IPS-NIHi7 (cell line): ENCODE data around the gene MTHFD1L.
"Not testable (repeated sequence)": the region's sequence is repeated elsewhere in the genome, so short reads cannot be mapped to it uniquely, and the experiment has no call there.

Experiments used
- DNase-seq: peaks from one replicate; pipeline ENCODE4 v3.0.0; 2012; ENCODE audit warnings: mixed read lengths; ENCODE audit errors: extremely low spot score

MTHFD1L gene

GRCh38 chr6:151123641-151124040 is 258.1 kb downstream of the MTHFD1L start:
- DNase-seq = not testable (repeated sequence)

- not testable (repeated sequence) for DNase-seq
Observed at GRCh38 chr6:151125242-151125641, 259.7 kb downstream of the MTHFD1L start.

- DNase-seq = not testable (repeated sequence)
Observed at GRCh38 chr6:151125651-151126416, 260.3 kb downstream of the MTHFD1L start.

- not testable (repeated sequence) for DNase-seq
Observed at GRCh38 chr6:151126417-151126724, 260.9 kb downstream of the MTHFD1L start.

GRCh38 chr6:151127133-151127798 is 261.8 kb downstream of the MTHFD1L start:
- not testable (repeated sequence) for DNase-seq

- no peak for DNase-seq
Observed at GRCh38 chr6:151128763-151129370, 263.4 kb downstream of the MTHFD1L start.

- DNase-seq = no peak
Observed at GRCh38 chr6:151130329-151130728, 264.8 kb downstream of the MTHFD1L start.

- no peak for DNase-seq
Observed at GRCh38 chr6:151131324-151132007, 266.0 kb downstream of the MTHFD1L start.

- no peak for DNase-seq
Observed at GRCh38 chr6:151136141-151136755, 270.7 kb downstream of the MTHFD1L start.

GRCh38 chr6:151137542-151137941 is 272.0 kb downstream of the MTHFD1L start:
- DNase-seq = no peak

GRCh38 chr6:151139524-151139923 is 274.0 kb downstream of the MTHFD1L start:
- no peak for DNase-seq

GRCh38 chr6:151140767-151141166 is 275.3 kb downstream of the MTHFD1L start:
- DNase-seq = no peak

- no peak for DNase-seq
Observed at GRCh38 chr6:151141685-151142084, 276.2 kb downstream of the MTHFD1L start.

GRCh38 chr6:151142676-151143075 is 277.2 kb downstream of the MTHFD1L start:
- DNase-seq = no peak

GRCh38 chr6:151143337-151143736 is 277.8 kb downstream of the MTHFD1L start:
- no peak for DNase-seq

- DNase-seq = no peak
Observed at GRCh38 chr6:151143806-151144205, 278.3 kb downstream of the MTHFD1L start.

- no peak for DNase-seq
Observed at GRCh38 chr6:151147118-151147832, 281.8 kb downstream of the MTHFD1L start.

GRCh38 chr6:151148111-151148510 is 282.6 kb downstream of the MTHFD1L start:
- DNase-seq = no peak

- no peak for DNase-seq
Observed at GRCh38 chr6:151149793-151150192, 284.3 kb downstream of the MTHFD1L start.
